DOHH2 (cell line): ENCODE data around the gene ZCCHC13.

Experiments
- CTCF ChIP-seq: fragments of 200-600 bp; sonication (generic); IDR thresholded peaks from one replicate; pipeline ENCODE4 v1.5.1; 2014; ENCODE audit warnings: antibody characterized with exemption, mild to moderate bottlenecking, low read depth, low read length; ENCODE audit not compliant: poor library complexity, severe bottlenecking
- EZH2phosphoT487 ChIP-seq: fragments of 200-600 bp; sonication (generic); IDR thresholded peaks from 2 replicates; pipeline ENCODE4 v1.6.1; 2017; ENCODE audit warnings: borderline replicate concordance, mild to moderate bottlenecking, antibody characterized with exemption, low read length, moderate library complexity, mixed read lengths

GRCh38 chrX:74300869-74301268 lies 3.1 kb upstream of the ZCCHC13 start:
- TF ChIP-seq CTCF, result no peak
- TF ChIP-seq EZH2phosphoT487, result no peak
